Esophagus (tissue), 2 donors: ENCODE measurements around the gene GUCY1A1. TPM values are rescaled to one million over a fixed set of nuclear protein-coding genes. Genes with fewer than 3 reads are reported as not detected.
"Not testable (repeated sequence)": the region's sequence is repeated elsewhere in the genome, so short reads cannot be mapped to it uniquely, and the experiment has no call there.

Source experiments
- H3K27ac ChIP-seq, 2 donors: one replicate each; pipeline ENCODE4 v1.5.1; 2013; ENCODE audit warnings: low read depth in 2 of 2, mild to moderate bottlenecking in 2 of 2, inconsistent platforms in 1 of 2, low read length in 1 of 2, moderate library complexity in 1 of 2
- H3K27me3 ChIP-seq, 2 donors: one replicate each; pipeline ENCODE4 v1.6.1; 2013; ENCODE audit warnings: low read length in 2 of 2, control low read depth in 1 of 2, mild to moderate bottlenecking in 1 of 2; ENCODE audit not compliant: insufficient read depth in 2 of 2, control insufficient read depth in 1 of 2
- H3K36me3 ChIP-seq, 2 donors: one replicate each; pipeline ENCODE4 v1.6.1; 2013; ENCODE audit warnings: low read length in 1 of 2; ENCODE audit not compliant: control insufficient read depth in 2 of 2, insufficient read depth in 2 of 2
- H3K4me1 ChIP-seq, 2 donors: one replicate each; pipeline ENCODE4 v1.6.1; 2013; ENCODE audit warnings: low read length in 1 of 2; ENCODE audit not compliant: control insufficient read depth in 2 of 2, insufficient read depth in 2 of 2
- H3K4me3 ChIP-seq, 2 donors: one replicate each; pipeline ENCODE4 v1.5.1; 2013; ENCODE audit warnings: low read length in 2 of 2, mild to moderate bottlenecking in 2 of 2, low read depth in 1 of 2, moderate library complexity in 1 of 2
- H3K9me3 ChIP-seq, 2 donors: one replicate each; pipeline ENCODE4 v1.6.1; 2013; ENCODE audit warnings: mild to moderate bottlenecking in 2 of 2, low read depth in 1 of 2, low read length in 1 of 2, moderate library complexity in 1 of 2; ENCODE audit not compliant: control insufficient read depth in 2 of 2, insufficient read depth in 1 of 2
- WGBS, 2 donors: extraction: QIAGEN DNeasy Blood & Tissue Kit; methylation state at CpG; one replicate each; pipeline ENCODE4 v1.1.7; 2013; 5-methylcytosine and 5-hydroxymethylcytosine counted together
- polyA plus RNA-seq, 2 donors: library from polyadenylated mRNA; stranded (reverse); fragments of 200-250 nt; gene quantifications; one replicate each; pipeline ENCODE4 v1.2.3, GENCODE V29; 2013
- donor health status: healthy with polysubstance abuse.
- donor health status: Bipolar disorder and iron deficiency.

GUCY1A1 gene
- polyA plus RNA-seq, 2 donors, result 0.67 to 0.81 TPM

- Histone ChIP-seq H3K27ac (no peak overlapping the region), H3K27me3 (no peaks in the 10 kb centered on the region), H3K9me3 (no peaks in the 10 kb centered on the region), H3K4me1 (no peaks in the 10 kb centered on the region), H3K36me3 (no peaks in the 10 kb centered on the region), H3K4me3 (no peak overlapping the region)
- 79 to 82% methylated on average over 5 of the region's 5 CpGs for WGBS, 2 donors
Measured at GRCh38 chr4:155638195-155638965, 28.3 kb upstream of the GUCY1A1 start.

DNA sequence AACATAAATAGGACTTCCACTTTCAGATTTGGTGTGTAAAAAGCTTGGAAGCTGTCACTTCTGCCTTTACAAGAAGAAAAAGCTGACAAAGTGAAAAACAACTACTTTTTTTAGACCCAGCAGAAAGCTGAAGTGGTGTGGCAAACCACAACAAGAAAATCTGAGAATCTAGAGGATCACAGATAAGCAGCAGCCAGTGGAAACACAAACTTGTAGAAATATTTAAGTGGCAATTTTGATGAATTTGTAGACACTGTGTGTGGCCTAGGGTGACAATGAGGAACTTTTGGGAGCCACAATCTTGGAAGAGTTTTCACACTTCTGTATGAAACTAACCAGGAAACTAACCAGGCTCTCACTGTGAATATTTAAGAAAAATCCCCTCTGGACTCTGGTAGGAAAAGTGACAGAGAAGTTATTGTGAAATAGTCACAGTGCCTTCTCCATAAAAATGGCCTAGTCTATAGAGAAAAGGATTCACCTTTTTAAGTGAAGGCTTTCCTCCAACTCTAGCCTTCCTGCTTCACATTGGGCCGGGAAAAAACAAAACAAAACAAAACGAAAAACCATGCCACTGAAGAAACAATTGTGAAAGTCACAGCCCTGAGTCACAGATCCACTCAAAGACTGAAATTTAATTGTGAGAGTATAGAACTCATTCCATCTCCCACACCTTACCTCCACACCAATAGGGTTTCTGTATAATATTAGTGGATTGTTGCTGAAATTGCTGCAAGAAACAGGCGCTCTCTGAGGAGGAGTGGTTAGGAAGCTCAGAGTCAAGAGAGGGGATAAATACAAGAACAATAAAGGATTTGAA lies 26.7 kb upstream of the GUCY1A1 start:
- no peaks in the 10 kb centered on the region for H3K9me3 ChIP-seq
- H3K27ac ChIP-seq, result no peak overlapping the region
- no peaks in the 10 kb centered on the region for H3K27me3 ChIP-seq
- no peaks in the 10 kb centered on the region for H3K4me1 ChIP-seq
- H3K36me3 ChIP-seq, result no peaks in the 10 kb centered on the region
- H3K4me3 ChIP-seq, result no peak overlapping the region
- 44 to 72% methylated on average over 3 of the region's 3 CpGs for WGBS, 2 donors

- WGBS, 2 donors, result 44 to 70% methylated on average over 2 of the region's 2 CpGs
- no peaks in the 10 kb centered on the region for H3K9me3 ChIP-seq
Measured at GRCh38 chr4:155640751-155641150, 25.9 kb upstream of the GUCY1A1 start.

DNA sequence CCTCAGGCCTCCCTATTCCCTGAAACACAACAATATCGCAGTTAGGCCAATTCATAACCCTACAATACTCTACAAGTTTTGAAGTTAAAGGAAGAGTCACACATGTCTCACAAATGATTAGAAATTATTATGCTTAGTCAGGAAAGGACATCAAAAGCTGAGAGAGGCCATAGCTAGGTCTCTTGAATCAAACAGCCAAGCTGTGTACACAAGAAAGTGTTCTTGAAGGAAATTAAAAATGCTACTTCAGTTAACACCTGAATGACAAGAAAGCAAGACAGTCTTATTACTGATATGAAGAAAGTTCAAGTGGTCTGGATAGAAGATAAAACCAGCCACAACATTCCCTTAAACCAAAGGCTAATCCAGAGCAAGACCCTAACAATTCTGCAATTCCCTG lies 23.6 kb upstream of the GUCY1A1 start:
- Histone ChIP-seq H3K9me3 (no peaks in the 10 kb centered on the region), H3K4me1 (no peaks in the 10 kb centered on the region), H3K27ac (no peak overlapping the region), H3K27me3 (no peaks in the 10 kb centered on the region), H3K4me3 (no peak overlapping the region), H3K36me3 (no peaks in the 10 kb centered on the region)
- 97 to 98% methylated on average over 1 of the region's 1 CpG for WGBS, 2 donors

More at GRCh38 chr4:155640751-155641150, 25.9 kb upstream of the GUCY1A1 start:
- Histone ChIP-seq H3K27ac (no peak overlapping the region), H3K4me3 (no peak overlapping the region), H3K4me1 (no peaks in the 10 kb centered on the region), H3K36me3 (no peaks in the 10 kb centered on the region), H3K27me3 (no peaks in the 10 kb centered on the region)

GRCh38 chr4:155646001-155646400 lies 20.6 kb upstream of the GUCY1A1 start:
- Histone ChIP-seq H3K4me1 (no peaks in the 10 kb centered on the region), H3K27ac (no peak overlapping the region), H3K9me3 (no peaks in the 10 kb centered on the region), H3K36me3 (no peaks in the 10 kb centered on the region), H3K27me3 (no peaks in the 10 kb centered on the region), H3K4me3 (no peak overlapping the region)
- WGBS, 2 donors, result 68 to 76% methylated on average over 2 of the region's 2 CpGs

DNA sequence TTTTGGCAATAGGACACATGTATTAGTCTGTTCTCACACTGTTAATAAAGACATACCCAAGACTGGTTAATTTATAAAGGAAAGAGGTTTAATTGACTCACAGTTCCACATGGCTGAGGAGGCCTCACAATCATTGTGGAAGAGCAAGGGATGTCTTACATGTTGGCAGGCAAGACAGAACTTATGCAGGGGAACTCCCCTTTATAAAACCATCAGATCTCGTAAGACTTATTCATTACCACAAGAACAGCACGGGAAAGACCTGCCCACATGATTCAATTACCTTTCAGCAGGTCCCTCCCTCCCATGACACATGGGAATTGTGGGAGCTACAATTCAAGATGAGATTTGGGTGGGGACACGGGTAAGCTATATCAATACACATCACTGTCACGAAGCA lies 15.9 kb upstream of the GUCY1A1 start:
- H3K27me3 ChIP-seq, H3K4me1 ChIP-seq, H3K9me3 ChIP-seq, H3K4me3 ChIP-seq, H3K27ac ChIP-seq, H3K36me3 ChIP-seq: not testable (repeated sequence)
- WGBS, 2 donors, result 70 to 80% methylated on average over 4 of the region's 4 CpGs

- Histone ChIP-seq H3K4me3 (no peak overlapping the region), H3K27ac (no peak overlapping the region), H3K27me3 (no peaks in the 10 kb centered on the region), H3K9me3 (no peaks in the 10 kb centered on the region), H3K36me3 (no peaks in the 10 kb centered on the region), H3K4me1 (no peaks in the 10 kb centered on the region)
Measured at GRCh38 chr4:155653052-155653451, 13.6 kb upstream of the GUCY1A1 start.

DNA sequence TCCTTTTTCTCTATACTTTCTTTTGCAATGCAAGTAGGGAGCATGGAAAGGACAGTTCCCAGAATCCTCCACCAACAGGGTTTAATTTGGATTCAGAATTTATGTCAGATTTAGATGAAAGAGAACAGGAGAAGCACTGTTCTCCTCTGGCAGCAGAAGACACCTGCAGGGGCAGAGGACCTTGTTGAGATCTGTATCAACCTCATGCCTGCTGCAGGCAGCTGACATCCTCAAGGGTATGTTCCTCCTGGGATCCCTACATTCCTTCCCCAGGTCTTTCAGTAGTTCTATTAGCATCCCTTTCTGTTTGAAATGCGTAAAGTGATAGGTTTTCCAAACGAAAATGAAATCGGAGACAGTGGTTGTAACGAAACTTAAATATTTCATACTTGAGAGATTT lies 10.6 kb upstream of the GUCY1A1 start:
- no peak overlapping the region for H3K27ac ChIP-seq
- H3K36me3 ChIP-seq, result no peaks in the 10 kb centered on the region
- 77 to 84% methylated on average over 4 of the region's 4 CpGs for WGBS, 2 donors
- H3K27me3 ChIP-seq, result no peaks in the 10 kb centered on the region
- no peaks in the 10 kb centered on the region for H3K9me3 ChIP-seq
- H3K4me1 ChIP-seq, result no peaks in the 10 kb centered on the region
- no peak overlapping the region for H3K4me3 ChIP-seq

- H3K4me1 ChIP-seq, result no peaks in the 10 kb centered on the region
- no peak overlapping the region for H3K27ac ChIP-seq
- no peaks in the 10 kb centered on the region for H3K36me3 ChIP-seq
- no peaks in the 10 kb centered on the region for H3K9me3 ChIP-seq
- H3K27me3 ChIP-seq, result no peaks in the 10 kb centered on the region
- no peak overlapping the region for H3K4me3 ChIP-seq
Measured at GRCh38 chr4:155657169-155657568, 9.5 kb upstream of the GUCY1A1 start.
